Ishikawa (cell line): ENCODE measurements around the gene POLR3C.

Source experiments
- CEBPB ChIP-seq: IDR thresholded peaks from 2 replicates; pipeline ENCODE4 v1.6.1; 2012
- CREB1 ChIP-seq: IDR thresholded peaks from 2 replicates; pipeline ENCODE4 v1.6.1; 2012; ENCODE audit warnings: low read depth
- EGR1 ChIP-seq: IDR thresholded peaks from 2 replicates; pipeline ENCODE4 v1.6.1; 2012
- EP300 ChIP-seq: IDR thresholded peaks from 2 replicates; pipeline ENCODE4 v1.6.1; 2012; ENCODE audit warnings: borderline replicate concordance
- FOXM1 ChIP-seq: IDR thresholded peaks from 2 replicates; pipeline ENCODE4 v1.6.1; 2012; ENCODE audit warnings: low read depth, borderline replicate concordance
- NFIC ChIP-seq: IDR thresholded peaks from 2 replicates; pipeline ENCODE4 v1.6.1; 2012
- RAD21 ChIP-seq: IDR thresholded peaks from 2 replicates; pipeline ENCODE4 v1.6.1; 2012; ENCODE audit warnings: low read depth
- TAF1 ChIP-seq: IDR thresholded peaks from 2 replicates; pipeline ENCODE4 v1.6.1; 2012; ENCODE audit warnings: low read depth, mild to moderate bottlenecking
- TCF12 ChIP-seq: IDR thresholded peaks from 2 replicates; pipeline ENCODE4 v1.6.1; 2012; ENCODE audit warnings: low read depth
- TEAD4 ChIP-seq: IDR thresholded peaks from 2 replicates; pipeline ENCODE4 v1.6.1; 2012
- YY1 ChIP-seq: IDR thresholded peaks from 2 replicates; pipeline ENCODE4 v1.6.1; 2012; ENCODE audit warnings: low read depth
- ZBTB7A ChIP-seq: IDR thresholded peaks from 2 replicates; pipeline ENCODE4 v1.6.1; 2012; ENCODE audit warnings: low read depth
- TF ChIP-seq, protein P1 (sequence below): IDR thresholded peaks from 2 replicates; pipeline ENCODE4 v1.6.1; 2012
- TF ChIP-seq, protein P2 (sequence below): IDR thresholded peaks from 2 replicates; pipeline ENCODE4 v1.6.1; 2012
- TF ChIP-seq, protein P3 (sequence below): IDR thresholded peaks from 2 replicates; pipeline ENCODE4 v1.6.1; 2012; ENCODE audit warnings: low read depth, mild to moderate bottlenecking

Gene POLR3C

DNA sequence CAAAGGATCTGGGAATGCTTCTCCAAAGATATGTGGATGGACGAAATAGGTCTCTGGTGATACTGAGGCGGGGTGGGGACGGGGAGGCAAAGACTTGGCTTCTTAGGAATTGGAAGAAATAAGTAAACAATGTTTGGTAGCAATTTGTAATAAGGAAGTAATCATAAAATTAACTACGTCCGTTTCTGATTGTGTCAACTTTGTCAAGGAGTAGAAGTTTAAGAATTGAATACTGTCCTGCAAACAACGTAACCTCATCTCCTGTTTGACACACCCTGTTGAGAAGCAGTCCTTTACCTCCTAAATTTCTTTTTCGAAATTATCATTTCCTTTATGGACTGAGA lies 471 bp downstream of the POLR3C start:
- TF ChIP-seq EGR1 (no peak), FOXM1 (no peak), NFIC (no peak), TEAD4 (no peak), CEBPB (no peak), RAD21 (no peak), TAF1 (no peak), TCF12 (no peak)
- TF ChIP-seq, protein P1, sequence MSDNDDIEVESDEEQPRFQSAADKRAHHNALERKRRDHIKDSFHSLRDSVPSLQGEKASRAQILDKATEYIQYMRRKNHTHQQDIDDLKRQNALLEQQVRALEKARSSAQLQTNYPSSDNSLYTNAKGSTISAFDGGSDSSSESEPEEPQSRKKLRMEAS, result no peak
- TF ChIP-seq, protein P2, sequence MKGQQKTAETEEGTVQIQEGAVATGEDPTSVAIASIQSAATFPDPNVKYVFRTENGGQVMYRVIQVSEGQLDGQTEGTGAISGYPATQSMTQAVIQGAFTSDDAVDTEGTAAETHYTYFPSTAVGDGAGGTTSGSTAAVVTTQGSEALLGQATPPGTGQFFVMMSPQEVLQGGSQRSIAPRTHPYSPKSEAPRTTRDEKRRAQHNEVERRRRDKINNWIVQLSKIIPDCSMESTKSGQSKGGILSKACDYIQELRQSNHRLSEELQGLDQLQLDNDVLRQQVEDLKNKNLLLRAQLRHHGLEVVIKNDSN, result no peak

DNA sequence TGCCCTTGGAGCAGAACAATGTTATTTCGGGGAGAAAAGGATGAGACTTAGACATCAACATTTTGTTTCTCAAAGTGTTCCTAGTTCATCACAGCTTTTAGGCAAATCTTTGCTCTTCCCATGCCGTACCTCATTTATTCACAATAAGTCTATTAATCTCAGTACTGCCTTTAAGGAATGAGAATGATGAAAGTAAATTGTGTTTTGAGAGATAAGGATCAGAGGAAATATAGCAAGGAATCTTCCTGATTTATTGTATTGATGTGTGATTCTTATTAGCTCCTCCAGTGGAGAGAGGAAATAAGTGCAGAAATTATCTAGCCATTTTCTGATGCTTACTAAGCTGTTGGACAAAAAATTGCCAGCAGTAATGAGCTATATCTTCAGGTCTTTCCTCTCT lies 2.0 kb downstream of the POLR3C start:
- TF ChIP-seq RAD21 (no peak), EP300 (no peak), CEBPB (no peak), TEAD4 (no peak), TAF1 (no peak), ZBTB7A (no peak), FOXM1 (no peak), TCF12 (no peak), EGR1 (no peak), YY1 (no peak)
- TF ChIP-seq, protein P2, result no peak
- TF ChIP-seq, protein P3, sequence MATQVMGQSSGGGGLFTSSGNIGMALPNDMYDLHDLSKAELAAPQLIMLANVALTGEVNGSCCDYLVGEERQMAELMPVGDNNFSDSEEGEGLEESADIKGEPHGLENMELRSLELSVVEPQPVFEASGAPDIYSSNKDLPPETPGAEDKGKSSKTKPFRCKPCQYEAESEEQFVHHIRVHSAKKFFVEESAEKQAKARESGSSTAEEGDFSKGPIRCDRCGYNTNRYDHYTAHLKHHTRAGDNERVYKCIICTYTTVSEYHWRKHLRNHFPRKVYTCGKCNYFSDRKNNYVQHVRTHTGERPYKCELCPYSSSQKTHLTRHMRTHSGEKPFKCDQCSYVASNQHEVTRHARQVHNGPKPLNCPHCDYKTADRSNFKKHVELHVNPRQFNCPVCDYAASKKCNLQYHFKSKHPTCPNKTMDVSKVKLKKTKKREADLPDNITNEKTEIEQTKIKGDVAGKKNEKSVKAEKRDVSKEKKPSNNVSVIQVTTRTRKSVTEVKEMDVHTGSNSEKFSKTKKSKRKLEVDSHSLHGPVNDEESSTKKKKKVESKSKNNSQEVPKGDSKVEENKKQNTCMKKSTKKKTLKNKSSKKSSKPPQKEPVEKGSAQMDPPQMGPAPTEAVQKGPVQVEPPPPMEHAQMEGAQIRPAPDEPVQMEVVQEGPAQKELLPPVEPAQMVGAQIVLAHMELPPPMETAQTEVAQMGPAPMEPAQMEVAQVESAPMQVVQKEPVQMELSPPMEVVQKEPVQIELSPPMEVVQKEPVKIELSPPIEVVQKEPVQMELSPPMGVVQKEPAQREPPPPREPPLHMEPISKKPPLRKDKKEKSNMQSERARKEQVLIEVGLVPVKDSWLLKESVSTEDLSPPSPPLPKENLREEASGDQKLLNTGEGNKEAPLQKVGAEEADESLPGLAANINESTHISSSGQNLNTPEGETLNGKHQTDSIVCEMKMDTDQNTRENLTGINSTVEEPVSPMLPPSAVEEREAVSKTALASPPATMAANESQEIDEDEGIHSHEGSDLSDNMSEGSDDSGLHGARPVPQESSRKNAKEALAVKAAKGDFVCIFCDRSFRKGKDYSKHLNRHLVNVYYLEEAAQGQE, result no peak
- TF ChIP-seq, protein P1, result no peak

DNA sequence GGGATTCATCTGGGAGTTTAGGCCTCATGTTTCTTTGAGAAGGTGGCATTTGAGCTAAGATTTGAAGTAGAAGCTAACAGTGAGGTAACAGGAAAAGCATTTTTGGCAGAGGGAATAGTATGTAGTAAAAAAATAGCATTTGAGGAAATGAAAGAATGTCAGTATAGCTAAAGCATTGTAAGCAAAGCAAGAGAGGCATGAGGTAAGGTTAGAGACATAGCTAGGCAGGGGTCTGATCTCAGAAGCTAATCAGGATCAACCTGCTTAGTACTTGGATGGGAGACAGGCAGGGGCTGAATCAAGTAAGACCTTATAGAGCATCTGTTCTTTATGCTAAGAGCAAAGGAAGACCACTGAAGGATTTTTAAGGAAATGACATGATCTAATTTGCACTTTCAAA lies 4.0 kb downstream of the POLR3C start:
- TF ChIP-seq FOXM1, result no peak
- TF ChIP-seq EGR1, result no peak
- no peak for TF ChIP-seq ZBTB7A
- TF ChIP-seq EP300, result no peak
- TF ChIP-seq, protein P2, result no peak
- no peak for TF ChIP-seq CREB1
- TF ChIP-seq YY1, result no peak
- TF ChIP-seq TAF1, result no peak
- no peak for TF ChIP-seq CEBPB
- no peak for TF ChIP-seq TEAD4
- TF ChIP-seq RAD21, result no peak
- TF ChIP-seq NFIC, result no peak
- TF ChIP-seq TCF12, result no peak
- TF ChIP-seq, protein P1, result no peak
- TF ChIP-seq, protein P3, result no peak

DNA sequence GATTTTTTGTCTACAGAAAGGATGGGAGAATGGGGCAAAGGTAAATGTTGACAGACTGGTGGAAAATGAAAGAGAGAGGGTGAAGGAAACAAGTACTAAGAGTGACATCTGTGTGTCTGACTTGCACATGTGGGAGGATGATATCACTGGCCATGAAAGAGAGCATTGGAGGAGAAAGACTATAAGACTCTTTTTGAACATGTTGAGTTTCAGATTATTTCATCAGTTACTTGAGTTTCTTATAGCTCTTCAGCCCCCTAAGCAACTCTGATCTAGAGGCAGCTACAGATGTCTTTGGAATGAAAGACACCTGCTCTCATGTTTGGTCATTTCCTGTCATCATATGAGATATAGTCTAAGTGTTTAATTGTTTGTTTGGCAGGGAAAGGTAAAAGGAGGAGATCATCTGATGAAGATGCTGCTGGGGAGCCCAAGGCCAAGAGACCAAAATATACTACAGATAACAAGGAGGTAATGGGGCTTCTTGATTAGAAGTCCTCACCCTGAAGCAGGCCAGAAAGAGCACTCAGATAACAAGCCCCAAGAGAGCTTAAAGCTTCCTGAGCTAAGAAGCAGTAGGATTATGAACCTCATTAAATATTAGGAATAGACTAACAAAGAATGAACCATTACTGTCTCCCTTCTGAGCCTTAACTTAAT lies 4.5 kb downstream of the POLR3C start:
- TF ChIP-seq, protein P2, result no peak
- TF ChIP-seq EP300 (no peak), YY1 (no peak)

DNA sequence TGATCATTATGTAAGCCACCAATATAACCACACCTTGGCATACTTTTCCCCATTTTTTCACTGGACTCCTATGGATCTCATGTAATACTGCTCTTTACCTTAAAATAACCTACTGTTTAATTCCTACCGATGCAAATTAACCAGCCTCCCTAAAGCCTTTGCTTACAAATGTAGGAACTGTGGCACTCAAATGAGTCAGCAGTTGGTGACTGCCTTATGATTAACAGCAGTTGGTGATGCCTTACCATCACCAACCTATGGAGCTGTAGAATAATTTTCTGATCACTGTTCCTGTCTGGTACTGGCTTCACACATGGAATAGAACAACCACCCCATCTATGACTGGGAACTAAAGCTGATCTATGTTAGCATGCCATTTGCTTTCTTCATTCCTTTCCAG lies 13.7 kb downstream of the POLR3C start:
- TF ChIP-seq, protein P1, result no peak
- TF ChIP-seq YY1 (no peak), FOXM1 (no peak), EGR1 (no peak), EP300 (no peak), TAF1 (no peak), CEBPB (no peak), CREB1 (no peak)
